ENCODE results near the gene ARHGAP1.

DNA sequence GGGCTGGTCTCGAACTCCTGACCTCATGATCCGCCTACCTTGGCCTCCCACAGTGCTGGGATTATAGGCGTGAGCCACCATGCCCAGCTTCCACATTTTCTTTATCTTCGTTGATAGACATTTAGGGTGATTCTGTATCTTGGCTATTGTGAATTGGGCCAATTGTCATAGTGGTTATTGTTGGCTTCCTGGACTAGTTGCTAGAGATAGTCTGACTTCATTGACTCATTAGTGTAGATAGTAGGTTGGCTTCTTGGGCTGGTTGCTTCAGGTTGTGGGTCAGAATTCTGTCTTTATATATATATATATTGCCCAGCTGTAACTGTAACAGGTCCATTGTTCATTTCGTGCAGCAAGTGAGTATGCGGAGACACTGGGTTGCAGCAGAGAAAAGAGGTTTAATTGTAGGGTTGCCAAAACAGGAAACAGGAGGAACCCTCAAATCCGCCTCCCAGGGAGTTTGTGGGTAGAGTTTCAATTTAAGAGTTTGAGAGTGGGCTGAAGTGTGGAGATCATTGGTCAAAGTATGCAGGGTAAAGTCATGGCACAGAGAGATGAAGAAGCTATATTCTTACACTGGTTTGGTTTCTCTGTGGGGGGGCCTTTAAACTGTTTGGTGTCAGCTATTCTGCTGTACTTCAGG lies 61.1 kb downstream of the ARHGAP1 start:
- TF ChIP-seq, protein P1, sequence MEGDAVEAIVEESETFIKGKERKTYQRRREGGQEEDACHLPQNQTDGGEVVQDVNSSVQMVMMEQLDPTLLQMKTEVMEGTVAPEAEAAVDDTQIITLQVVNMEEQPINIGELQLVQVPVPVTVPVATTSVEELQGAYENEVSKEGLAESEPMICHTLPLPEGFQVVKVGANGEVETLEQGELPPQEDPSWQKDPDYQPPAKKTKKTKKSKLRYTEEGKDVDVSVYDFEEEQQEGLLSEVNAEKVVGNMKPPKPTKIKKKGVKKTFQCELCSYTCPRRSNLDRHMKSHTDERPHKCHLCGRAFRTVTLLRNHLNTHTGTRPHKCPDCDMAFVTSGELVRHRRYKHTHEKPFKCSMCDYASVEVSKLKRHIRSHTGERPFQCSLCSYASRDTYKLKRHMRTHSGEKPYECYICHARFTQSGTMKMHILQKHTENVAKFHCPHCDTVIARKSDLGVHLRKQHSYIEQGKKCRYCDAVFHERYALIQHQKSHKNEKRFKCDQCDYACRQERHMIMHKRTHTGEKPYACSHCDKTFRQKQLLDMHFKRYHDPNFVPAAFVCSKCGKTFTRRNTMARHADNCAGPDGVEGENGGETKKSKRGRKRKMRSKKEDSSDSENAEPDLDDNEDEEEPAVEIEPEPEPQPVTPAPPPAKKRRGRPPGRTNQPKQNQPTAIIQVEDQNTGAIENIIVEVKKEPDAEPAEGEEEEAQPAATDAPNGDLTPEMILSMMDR (IDR thresholded peaks at IDR 0.05) = no peak
- no peak for TF ChIP-seq CHD2 (IDR thresholded peaks at IDR 0.05; ENCODE audit: low read length, partially characterized antibody)
- TF ChIP-seq, protein P2, sequence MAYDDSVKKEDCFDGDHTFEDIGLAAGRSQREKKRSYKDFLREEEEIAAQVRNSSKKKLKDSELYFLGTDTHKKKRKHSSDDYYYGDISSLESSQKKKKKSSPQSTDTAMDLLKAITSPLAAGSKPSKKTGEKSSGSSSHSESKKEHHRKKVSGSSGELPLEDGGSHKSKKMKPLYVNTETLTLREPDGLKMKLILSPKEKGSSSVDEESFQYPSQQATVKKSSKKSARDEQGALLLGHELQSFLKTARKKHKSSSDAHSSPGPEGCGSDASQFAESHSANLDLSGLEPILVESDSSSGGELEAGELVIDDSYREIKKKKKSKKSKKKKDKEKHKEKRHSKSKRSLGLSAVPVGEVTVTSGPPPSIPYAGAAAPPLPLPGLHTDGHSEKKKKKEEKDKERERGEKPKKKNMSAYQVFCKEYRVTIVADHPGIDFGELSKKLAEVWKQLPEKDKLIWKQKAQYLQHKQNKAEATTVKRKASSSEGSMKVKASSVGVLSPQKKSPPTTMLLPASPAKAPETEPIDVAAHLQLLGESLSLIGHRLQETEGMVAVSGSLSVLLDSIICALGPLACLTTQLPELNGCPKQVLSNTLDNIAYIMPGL (CRISPR knock-in tag; IDR thresholded peaks at IDR 0.05; ENCODE audit: borderline replicate concordance) = no peak
- no peak for TF ChIP-seq FOSL2 (IDR thresholded peaks at IDR 0.05)
- TF ChIP-seq FOSL2 (CRISPR knock-in tag; IDR thresholded peaks at IDR 0.05) = no peak
- TF ChIP-seq RAD21 (conservative IDR thresholded peaks at IDR 0.05 in 1 of 2, IDR thresholded peaks at IDR 0.05 in 1 of 2) = no peak
- TF ChIP-seq, protein P3, sequence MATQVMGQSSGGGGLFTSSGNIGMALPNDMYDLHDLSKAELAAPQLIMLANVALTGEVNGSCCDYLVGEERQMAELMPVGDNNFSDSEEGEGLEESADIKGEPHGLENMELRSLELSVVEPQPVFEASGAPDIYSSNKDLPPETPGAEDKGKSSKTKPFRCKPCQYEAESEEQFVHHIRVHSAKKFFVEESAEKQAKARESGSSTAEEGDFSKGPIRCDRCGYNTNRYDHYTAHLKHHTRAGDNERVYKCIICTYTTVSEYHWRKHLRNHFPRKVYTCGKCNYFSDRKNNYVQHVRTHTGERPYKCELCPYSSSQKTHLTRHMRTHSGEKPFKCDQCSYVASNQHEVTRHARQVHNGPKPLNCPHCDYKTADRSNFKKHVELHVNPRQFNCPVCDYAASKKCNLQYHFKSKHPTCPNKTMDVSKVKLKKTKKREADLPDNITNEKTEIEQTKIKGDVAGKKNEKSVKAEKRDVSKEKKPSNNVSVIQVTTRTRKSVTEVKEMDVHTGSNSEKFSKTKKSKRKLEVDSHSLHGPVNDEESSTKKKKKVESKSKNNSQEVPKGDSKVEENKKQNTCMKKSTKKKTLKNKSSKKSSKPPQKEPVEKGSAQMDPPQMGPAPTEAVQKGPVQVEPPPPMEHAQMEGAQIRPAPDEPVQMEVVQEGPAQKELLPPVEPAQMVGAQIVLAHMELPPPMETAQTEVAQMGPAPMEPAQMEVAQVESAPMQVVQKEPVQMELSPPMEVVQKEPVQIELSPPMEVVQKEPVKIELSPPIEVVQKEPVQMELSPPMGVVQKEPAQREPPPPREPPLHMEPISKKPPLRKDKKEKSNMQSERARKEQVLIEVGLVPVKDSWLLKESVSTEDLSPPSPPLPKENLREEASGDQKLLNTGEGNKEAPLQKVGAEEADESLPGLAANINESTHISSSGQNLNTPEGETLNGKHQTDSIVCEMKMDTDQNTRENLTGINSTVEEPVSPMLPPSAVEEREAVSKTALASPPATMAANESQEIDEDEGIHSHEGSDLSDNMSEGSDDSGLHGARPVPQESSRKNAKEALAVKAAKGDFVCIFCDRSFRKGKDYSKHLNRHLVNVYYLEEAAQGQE (IDR thresholded peaks at IDR 0.05) = no peak
- TF ChIP-seq, protein P4, sequence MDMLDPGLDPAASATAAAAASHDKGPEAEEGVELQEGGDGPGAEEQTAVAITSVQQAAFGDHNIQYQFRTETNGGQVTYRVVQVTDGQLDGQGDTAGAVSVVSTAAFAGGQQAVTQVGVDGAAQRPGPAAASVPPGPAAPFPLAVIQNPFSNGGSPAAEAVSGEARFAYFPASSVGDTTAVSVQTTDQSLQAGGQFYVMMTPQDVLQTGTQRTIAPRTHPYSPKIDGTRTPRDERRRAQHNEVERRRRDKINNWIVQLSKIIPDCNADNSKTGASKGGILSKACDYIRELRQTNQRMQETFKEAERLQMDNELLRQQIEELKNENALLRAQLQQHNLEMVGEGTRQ (IDR thresholded peaks at IDR 0.05) = no peak
- TF ChIP-seq EP300 (IDR thresholded peaks at IDR 0.05) = no peak
- no peak for TF ChIP-seq POLR2A (IDR thresholded peaks at IDR 0.05; ENCODE audit: low read length)
- TF ChIP-seq CBX8 (IDR thresholded peaks at IDR 0.05) = no peak
- TF ChIP-seq EHMT2 (IDR thresholded peaks at IDR 0.05; ENCODE audit: low read depth) = no peak
